Measurements from ENCODE around the gene TTYH2.

- no peak for TF ChIP-seq CTCF (conservative IDR thresholded peaks at IDR 0.05; ENCODE audit: low read depth, low read length)
- no peak for TF ChIP-seq MAZ (IDR thresholded peaks at IDR 0.05; ENCODE audit: borderline replicate concordance, low read depth, low read length)
- TF ChIP-seq NFE2L2 (IDR thresholded peaks at IDR 0.05; ENCODE audit: low read depth, low read length): no peak
- no peak for TF ChIP-seq CEBPB (IDR thresholded peaks at IDR 0.05; ENCODE audit: low read depth, low read length)
- TF ChIP-seq RAD21 (IDR thresholded peaks at IDR 0.05; ENCODE audit: low read length): no peak
These were observed 12.1 kb upstream of the TTYH2 start for GRCh38 chr17:74201250-74201649.
